Activated CD4-positive, CD25-positive, alpha-beta regulatory T cell treated with anti-CD3 and anti-CD28 coated beads, Interleukin-2, amount 50 U/mL, for 16 hours (primary cell): Measurements from ENCODE around the gene EEPD1.
"Not testable (repeated sequence)": the region's sequence is repeated elsewhere in the genome, so short reads cannot be mapped to it uniquely, and the experiment has no call there.

ENCODE experiments used
- DNase-seq: peaks from one replicate; pipeline ENCODE4 v3.0.0-alpha.2; 2020; ENCODE audit warnings: low read depth, low spot score

Gene EEPD1

GRCh38 chr7:36214608-36215456 lies 61.8 kb downstream of the EEPD1 start:
- DNase-seq, result no peak

- DNase-seq, result no peak
These were observed 62.4 kb downstream of the EEPD1 start for GRCh38 chr7:36215457-36215765.

GRCh38 chr7:36216063-36216684 lies 63.1 kb downstream of the EEPD1 start:
- DNase-seq, result no peak

- DNase-seq, result no peak
These were observed 64.3 kb downstream of the EEPD1 start for GRCh38 chr7:36217211-36217960.

- DNase-seq, result no peak
These were observed 64.9 kb downstream of the EEPD1 start for GRCh38 chr7:36217961-36218284.

GRCh38 chr7:36219429-36219828 lies 66.4 kb downstream of the EEPD1 start:
- DNase-seq, result no peak

- no peak for DNase-seq
These were observed 70.8 kb downstream of the EEPD1 start for GRCh38 chr7:36223851-36224250.

GRCh38 chr7:36224934-36225858 lies 72.1 kb downstream of the EEPD1 start:
- no peak for DNase-seq

GRCh38 chr7:36226151-36226550 lies 73.1 kb downstream of the EEPD1 start:
- no peak for DNase-seq

- no peak for DNase-seq
These were observed 74.2 kb downstream of the EEPD1 start for GRCh38 chr7:36227223-36227622.

- DNase-seq, result no peak
These were observed 75.0 kb downstream of the EEPD1 start for GRCh38 chr7:36228039-36228438.

- DNase-seq, result no peak
These were observed 78.4 kb downstream of the EEPD1 start for GRCh38 chr7:36231406-36231805.

- DNase-seq, result no peak
These were observed 79.5 kb downstream of the EEPD1 start for GRCh38 chr7:36232555-36232954.

- DNase-seq, result no peak
These were observed 80.0 kb downstream of the EEPD1 start for GRCh38 chr7:36232971-36233550.

- no peak for DNase-seq
These were observed 83.0 kb downstream of the EEPD1 start for GRCh38 chr7:36236073-36236472.

- DNase-seq, result no peak
These were observed 85.1 kb downstream of the EEPD1 start for GRCh38 chr7:36238138-36238537.

- not testable (repeated sequence) for DNase-seq
These were observed 90.3 kb downstream of the EEPD1 start for GRCh38 chr7:36243356-36243755.

GRCh38 chr7:36244001-36244400 lies 90.9 kb downstream of the EEPD1 start:
- not testable (repeated sequence) for DNase-seq

GRCh38 chr7:36244429-36244828 lies 91.4 kb downstream of the EEPD1 start:
- DNase-seq, result no peak

- DNase-seq, result no peak
These were observed 92.7 kb downstream of the EEPD1 start for GRCh38 chr7:36245684-36246299.

GRCh38 chr7:36249091-36249490 lies 96.0 kb downstream of the EEPD1 start:
- DNase-seq, result no peak
